ENCODE results near the gene PEX5L.

GRCh38 chr3:179819379-179819778 is 217.4 kb downstream of the PEX5L start:
- TF ChIP-seq POLR2A (IDR thresholded peaks at IDR 0.05; ENCODE audit: low read length) (no peak), GATA1 (IDR thresholded peaks at IDR 0.05; ENCODE audit: low read depth, low read length) (no peak)
